Sciatic nerve (tissue), 2 donors: ENCODE data around the gene HOXB3. TPM values are rescaled to one million over a fixed set of nuclear protein-coding genes. Genes with fewer than 3 reads are reported as not detected.

Experiments used
- ATAC-seq: fragments of 200-7000 bp; cut with Tn5 transposase; one replicate; pipeline ENCODE4 v1.9.1; 2020; ENCODE audit warnings: mild to moderate bottlenecking, moderate library complexity
- DNase-seq: peaks from one replicate; pipeline ENCODE4 v3.0.0-alpha.2; 2020; ENCODE audit warnings: low spot score
- intact Hi-C: fragments of 100-400 bp; cut with DNase I; formaldehyde crosslinking; loops from one replicate; pipeline ENCODE4 v1.14.2; 2022
- total RNA-seq: library from RNA; stranded (reverse); fragmentation: NEBNext Ultra II Directional; extraction: Animal tissue kit (Norgen Biotek cat#: 25700); gene quantifications from one replicate; pipeline ENCODE4 v1.2.1, GENCODE V29; 2021
- donor health status: DM: no; HTN: no; CAD: no.
- donor health status: DM: no; HTN: no; CAD: no.

The HOXB3 gene
- total RNA-seq, 1 donor from 2014 or later, result 25.6 TPM

DNA sequence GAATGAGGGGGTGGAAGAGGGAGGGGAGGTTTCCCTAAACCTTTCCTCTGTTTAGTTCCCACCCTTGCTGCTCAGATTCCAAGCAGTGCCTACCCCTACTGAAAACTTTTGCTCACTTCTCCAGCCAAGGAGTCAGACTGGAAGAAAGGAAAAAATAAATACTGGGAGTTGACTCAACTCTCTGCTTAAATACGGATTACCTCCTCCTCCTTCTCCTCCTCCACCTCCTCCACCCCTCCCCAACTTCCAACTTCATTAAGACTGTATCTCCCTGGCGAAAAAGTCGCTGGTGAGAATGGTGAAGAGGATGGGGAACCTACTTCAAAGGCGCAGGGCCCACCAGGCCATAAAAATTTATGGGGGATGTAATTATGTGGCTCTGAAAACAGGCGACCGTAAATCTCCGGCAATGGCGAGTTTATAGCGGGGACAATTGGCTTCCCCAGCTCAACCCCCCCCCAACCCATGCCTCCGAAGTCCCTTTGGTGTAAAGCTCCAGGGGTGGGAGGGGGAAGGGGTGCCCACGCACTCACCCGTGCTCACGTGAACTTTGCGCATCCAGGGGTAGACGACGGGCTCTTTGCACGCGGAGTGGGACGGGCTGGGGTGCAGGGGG lies 12.6 kb downstream of the HOXB3 start:
- intact Hi-C loops, result loop anchor here (2.0 kb wide), 1 partner anchor 23 kb away; no protein-coding TSS in a partner anchor
- ATAC-seq (no peak), DNase-seq (no peak)

DNA sequence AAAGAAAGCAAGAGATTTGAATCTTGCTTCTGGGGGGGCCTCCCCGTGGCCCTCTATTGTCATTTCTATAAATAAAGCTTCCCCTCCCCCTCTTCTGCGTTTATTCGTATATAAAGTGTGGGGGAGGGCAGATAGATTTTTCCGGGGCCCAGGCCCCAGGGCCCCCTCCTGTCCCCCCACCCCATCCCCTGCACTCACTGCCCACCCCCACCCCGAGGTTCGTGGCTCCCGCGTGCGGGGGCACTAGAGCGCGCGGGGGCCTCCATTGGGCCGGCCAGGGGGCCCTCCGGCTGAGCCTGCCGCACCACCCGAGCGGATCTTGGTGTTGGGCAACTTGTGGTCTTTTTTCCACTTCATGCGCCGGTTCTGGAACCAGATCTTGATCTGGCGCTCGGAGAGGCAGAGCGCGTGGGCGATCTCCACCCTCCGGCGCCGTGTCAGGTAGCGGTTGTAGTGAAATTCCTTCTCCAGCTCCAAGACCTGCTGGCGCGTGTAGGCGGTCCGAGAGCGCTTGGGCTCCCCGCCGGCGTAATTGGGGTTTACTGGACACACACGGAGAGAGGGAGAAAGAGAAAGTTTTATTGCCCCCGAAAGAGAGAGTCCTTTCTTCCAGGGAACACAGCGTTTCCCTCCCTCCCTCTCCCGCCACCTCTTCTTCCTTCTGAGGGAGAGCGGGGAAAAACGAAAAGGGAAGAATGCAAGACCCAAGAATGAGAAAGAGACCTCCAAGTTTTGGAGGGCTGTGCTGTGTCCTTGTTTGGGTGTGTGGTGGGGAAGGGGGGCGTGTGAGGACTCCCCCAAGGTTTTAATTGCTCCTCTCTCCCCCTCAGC lies 13.3 kb downstream of the HOXB3 start:
- DNase-seq, result no peak
- intact Hi-C loops, result loop anchor here (2.0 kb wide), 1 partner anchor 22 kb away; no protein-coding TSS in a partner anchor
- ATAC-seq, result peak; percentile 18

DNA sequence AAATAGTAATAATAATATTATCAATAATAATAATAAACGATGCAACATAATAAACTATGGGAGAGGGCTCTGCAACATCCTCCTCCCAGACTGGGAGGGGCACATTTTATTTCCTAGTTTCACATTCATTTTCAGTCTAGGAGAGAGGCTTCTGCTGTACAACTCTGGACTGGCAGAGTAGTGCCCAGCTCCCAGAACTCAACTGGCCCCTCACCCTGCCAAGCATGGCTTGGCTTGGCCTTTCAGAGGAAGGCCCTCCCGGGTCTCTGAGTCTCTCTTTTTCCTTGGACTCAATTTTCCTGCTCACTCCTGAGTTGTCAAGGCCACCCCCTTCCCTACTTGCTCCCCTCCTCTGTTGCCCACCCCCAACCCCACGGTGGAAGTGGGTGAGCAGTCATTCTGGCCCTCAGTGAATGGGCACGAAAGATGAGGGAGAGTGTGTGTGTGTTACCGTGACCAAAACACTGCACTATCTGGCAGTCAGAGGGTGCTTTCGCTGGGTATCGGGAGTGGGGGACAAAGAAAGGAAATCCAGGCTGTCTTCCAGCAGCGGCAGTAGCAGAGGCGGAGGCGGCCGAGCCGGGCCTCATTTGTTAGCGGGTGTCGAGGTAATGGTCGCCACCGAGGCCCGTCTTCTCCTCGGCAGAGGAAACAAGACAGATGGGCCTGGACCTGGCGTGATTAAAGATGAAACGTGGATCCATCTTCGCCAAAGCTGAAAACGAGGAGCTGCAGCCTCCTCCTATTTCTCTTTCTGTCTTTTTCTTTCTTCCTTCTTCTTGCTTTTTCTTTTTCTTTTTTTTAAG lies 14.2 kb downstream of the HOXB3 start:
- no peak for ATAC-seq
- intact Hi-C loops, result loop anchor here (2.0 kb wide), 1 partner anchor 21 kb away; no protein-coding TSS in a partner anchor

DNA sequence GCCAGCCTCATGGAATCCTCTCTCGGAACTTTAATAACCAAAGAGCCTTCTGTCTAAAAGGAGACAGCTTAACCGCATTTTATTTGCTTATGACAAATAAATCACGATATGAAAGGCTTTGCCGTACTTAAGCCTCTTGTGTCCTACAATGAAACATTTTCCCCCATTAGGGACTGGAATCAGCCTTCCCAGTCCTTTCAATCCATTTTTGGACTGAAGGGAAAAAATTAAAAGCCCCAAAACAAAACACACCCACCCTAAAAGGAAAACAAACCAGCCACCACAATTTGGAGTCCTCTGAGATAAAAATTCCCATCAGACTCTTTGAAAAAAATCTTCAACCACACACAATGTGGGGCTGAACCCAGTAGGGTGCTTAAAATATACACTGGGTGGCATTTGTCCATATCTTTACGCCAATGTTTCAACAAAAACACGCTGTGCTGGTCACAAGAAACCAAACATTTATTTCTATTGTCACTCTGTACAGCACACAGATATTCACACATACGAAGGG lies 14.9 kb downstream of the HOXB3 start:
- no peak for DNase-seq
- ATAC-seq, result no peak
- intact Hi-C loops, result no loop called here

More for the DNA sequence above, 14.2 kb downstream of the HOXB3 start:
- DNase-seq, result no peak

DNA sequence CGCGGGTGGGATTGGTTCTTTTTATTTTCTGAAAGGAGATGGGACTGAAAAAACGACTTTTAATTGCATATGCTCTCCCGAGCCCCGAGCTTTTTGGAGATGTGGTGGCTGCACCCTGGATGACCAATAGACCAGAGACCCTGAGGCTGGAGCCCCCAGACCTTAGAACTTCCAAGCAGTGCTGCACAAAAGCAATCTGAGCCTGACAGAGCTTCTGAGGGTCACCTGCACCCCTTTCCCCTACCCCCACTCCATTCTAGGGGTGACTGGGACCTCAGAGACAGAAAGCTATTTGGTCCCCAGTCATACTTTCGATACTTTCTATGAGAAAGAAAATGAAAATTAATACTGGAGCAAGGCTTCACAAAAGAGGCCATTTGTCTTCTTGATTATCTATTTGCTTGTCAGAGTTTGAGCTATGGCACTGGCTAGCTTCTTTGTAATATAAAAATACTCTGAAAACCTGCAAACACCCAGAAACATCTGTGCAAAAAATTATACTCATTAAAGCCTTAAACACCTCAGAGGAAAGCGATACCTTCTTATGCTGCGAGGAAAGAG lies 15.5 kb downstream of the HOXB3 start:
- DNase-seq (no peak), ATAC-seq (no peak)
- intact Hi-C loops, result no loop called here

DNA sequence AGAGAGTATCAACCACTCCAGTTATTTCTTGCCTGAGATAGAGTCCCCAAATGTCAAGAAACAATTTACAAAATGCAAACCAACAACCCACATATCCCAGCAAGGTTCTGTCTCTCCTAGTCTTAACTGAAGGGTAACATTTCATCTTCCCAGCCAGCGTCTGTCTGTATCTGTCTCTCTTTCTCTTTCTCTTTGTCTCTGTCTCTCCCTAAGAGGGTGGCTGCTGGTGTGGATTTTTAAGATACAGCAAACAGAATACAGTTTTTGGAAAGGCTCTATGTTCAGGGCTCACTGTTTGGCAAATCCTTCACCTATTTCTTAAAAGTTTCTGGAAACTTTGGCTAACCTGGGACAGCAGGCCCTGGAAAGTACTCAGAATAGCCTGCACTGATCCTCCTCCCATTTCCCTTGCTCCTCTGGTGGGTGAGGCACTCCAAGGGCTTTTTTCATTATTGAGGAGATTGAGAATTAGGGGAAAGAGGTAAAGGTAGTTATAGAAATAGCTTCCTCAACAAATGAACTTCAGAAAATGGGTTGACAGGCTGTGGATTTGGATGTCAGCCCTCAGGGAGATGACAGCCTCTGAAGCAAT lies 18.1 kb downstream of the HOXB3 start:
- DNase-seq, result no peak
- intact Hi-C loops, result no loop called here
- no peak for ATAC-seq

DNA sequence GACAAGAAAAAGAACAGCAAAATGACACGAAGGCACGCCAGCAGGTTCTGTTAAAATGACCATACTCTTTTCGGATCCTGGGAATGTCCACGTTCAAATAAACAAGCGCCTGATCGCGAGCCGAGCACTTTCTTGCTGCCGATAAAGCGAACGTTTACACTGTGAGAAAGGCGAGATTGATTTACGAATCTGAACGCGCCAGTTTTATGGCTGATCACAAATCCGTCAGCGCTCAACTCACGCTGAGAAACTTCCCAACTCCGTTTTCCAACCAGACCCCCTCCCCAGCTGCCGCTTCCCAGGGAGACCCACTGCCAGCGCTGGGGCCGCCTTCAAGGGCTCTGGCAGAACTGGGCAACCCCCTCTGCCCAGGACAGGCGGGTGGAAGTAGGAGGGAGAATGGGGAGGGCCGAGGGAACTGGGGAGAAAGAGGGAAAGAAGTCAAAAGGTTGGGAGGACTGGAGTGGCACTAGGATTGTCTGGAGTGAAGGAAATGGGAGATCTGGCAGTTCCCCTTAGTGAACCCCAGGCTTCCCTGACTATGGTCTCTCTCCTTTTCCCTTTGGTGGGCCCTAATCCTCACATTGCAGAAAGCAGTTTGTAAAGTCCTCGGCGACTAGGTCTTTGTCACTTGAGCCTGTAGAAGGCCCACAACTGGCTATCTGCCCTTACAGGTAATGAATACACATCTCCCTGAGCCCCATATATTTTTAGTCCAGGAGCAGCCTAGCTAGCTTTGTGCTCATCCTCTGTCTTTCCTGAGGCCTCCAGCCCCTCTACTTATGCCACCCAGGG lies 18.8 kb downstream of the HOXB3 start:
- intact Hi-C loops, result no loop called here
- DNase-seq, result no peak
- ATAC-seq, result no peak

DNA sequence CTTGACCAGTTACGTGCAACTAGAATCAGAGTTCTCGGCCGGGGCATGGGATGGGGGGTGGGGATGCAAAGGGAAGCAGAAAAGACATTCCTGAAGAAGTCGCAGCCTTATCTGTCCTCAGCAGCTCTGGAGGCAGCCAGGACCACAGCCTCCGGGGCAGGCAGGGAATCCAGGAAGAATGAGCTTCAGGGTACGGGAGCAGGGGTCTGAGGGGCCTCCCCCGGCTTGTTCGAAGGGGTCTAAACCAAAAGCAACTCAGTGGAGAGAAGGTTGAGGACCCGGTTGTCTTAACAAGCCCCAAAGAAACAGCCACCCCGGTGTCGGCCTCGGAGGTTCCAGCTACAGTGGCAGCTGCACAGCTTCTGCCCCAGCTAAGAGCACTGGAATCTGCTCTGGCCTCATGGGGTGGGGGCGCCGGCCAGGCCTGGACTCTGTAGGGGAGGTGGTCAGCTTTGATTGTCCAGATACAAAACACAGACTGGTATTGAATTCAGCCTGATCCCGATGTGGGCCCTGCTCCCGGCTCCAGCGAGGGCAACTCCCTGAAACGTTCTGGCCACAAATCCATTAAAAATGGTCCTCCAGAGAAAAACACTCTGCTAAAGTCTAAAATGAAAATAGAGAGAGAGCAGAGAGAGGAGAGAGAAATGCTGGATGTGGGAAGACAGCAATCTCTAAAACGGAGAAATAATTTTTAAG lies 19.6 kb downstream of the HOXB3 start:
- intact Hi-C loops, result no loop called here
- DNase-seq (no peak), ATAC-seq (peak; percentile 34)

DNA sequence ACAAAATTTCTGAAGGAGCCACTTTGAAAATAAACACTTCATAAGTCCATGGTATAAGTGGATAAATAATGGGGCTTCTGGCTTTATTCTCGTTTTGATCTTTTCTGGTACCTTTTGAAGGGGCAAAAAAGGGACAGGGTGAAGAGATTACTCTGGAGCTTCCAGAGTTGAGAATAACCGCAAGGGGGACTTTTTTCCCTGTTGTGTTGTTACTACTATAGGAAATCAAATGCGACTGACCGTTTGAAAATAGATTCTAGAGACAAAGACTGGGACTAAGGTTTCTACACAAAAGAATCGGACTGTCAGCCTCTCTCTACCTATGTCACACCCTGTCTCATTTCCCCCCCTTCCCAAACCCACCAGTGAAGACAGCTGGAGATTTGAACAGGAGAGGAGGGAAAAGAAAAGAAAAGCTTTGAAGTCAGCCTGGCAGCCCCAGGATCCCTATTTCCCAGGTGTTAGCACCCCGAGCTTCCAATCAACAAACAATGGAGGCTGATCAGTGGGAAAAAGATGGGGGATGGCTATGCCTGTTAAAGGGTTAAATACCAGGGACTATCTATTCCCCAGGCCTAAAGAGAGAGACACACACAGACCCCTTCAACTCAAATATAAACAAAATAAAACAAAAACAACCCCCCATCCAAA lies 20.2 kb downstream of the HOXB3 start:
- no peak for DNase-seq
- intact Hi-C loops, result no loop called here
- ATAC-seq, result no peak

DNA sequence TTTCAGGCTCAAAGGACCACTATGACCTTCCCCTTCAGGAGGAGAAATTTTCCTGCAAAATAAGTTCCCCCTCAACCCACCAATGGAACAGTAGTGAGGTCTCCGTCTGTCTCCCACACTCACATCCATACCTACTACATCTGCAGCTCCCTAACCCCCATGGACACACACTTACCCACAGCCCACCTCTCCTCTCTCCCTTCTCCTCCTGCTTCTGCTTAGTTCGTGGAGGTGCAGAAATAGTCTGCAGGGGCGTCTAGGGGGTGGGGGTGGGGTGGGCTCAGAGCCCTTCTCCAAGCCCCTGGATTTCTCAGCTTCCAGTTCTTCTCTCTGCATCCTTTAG lies 20.8 kb downstream of the HOXB3 start:
- ATAC-seq, result no peak
- intact Hi-C loops, result no loop called here
- DNase-seq, result no peak

DNA sequence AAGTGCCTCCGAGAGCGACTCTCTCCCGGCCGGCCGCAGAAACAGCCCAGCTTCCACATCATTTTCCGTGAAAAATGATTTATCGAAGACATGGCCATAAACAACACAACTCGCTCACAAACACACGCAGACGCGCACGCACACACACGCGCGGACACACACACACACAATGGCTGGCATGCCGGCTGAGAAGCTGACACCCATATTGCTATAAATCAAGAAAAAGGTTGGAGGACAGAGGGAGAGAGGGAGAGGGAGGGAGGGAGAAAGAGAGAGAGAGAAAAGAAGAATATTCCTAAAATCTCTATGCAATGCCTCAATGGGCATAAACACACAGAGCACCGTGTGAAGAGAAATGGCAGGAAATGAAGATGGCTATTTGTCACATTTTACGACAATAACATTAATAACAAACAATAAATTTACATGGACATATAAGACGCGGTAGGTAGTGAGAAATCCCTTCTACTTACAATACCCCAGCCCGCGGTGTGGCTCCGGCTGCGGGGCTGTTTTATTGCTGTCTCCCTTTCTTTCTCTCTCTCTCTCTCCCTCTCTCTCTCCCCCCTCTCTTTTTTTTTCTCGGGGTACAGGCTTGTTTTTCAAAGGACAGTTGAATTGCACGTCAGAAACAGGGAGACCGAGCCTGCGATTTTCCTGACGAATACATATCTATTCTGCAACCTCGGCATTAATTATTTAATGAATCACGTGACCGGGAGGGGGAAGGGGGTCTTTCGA lies 21.4 kb downstream of the HOXB3 start:
- DNase-seq (no peak), ATAC-seq (no peak)
- intact Hi-C loops, result no loop called here

DNA sequence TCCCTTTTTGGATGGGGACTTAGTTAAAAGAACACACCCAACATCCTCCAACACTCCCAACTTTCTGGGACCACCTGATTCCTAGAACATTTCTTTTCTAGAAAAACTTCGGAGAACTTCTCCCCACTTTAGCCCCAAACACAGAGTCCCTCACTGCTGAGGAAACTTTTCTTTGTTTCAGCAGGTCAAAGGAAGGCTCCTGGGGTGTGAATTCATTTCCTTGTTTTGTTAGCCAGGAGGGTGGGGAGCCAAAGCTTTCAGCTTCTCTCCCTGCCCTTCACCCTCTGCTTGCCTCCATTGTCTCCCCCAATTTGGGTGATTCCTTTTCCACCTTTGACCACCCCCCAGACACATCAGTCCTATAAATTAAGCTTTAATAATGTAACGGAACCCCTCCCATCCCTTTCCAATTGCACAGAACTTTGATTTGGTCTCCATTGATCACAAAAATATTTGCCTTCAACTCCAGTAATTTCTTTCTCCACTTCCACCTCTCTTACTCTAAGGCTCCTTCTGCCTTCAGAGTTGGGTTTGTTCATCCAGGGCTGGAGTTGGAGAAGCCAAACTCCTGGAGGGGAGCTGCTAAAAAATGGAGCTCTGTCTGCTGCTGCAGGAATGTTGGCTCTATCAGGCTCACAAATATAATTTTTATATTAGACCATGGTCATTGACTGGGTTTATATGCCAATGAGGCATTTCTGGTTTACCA lies 22.2 kb downstream of the HOXB3 start:
- intact Hi-C loops, result no loop called here
- ATAC-seq, result no peak
- DNase-seq, result no peak

DNA sequence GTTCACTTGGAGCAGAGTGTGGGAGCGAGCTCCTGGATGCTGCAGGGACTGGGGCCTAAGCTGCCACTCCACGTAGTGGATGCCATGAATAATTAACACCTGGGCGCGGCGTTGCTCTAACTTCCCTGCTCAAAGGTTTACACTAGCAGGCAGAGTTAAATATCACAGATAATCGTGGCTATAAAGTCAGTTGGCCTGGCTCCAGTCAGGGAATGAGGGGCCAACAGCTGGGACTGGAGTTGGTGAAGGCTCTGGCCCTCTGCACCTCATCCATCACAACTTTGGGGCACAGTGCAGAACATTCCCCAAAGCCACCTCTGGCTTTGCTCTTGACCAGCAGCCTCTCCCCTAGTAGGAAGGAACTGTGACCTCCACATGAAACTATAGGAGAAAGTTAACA lies 22.8 kb downstream of the HOXB3 start:
- no peak for DNase-seq
- no peak for ATAC-seq
- intact Hi-C loops, result no loop called here

DNA sequence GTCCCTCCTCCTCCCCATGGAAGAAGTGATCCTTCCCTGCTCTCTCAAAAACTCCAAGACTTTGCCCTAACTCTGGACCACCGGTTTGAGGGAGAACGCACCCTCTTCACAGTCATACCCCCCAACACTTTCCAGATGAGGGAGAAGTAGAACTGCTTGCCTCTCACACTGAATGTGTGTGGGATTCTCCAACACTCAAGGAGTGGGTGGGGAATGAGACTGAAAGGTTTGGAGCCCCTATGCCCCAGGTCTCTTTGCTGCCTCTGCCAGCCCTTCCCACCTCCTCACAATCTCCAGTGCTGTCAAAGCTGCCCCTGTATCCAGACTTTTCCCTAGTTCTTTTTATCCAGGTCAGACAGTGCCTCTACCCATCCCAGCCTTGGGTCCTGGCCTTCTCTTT lies 23.3 kb downstream of the HOXB3 start:
- ATAC-seq, result no peak
- intact Hi-C loops, result no loop called here
- no peak for DNase-seq

DNA sequence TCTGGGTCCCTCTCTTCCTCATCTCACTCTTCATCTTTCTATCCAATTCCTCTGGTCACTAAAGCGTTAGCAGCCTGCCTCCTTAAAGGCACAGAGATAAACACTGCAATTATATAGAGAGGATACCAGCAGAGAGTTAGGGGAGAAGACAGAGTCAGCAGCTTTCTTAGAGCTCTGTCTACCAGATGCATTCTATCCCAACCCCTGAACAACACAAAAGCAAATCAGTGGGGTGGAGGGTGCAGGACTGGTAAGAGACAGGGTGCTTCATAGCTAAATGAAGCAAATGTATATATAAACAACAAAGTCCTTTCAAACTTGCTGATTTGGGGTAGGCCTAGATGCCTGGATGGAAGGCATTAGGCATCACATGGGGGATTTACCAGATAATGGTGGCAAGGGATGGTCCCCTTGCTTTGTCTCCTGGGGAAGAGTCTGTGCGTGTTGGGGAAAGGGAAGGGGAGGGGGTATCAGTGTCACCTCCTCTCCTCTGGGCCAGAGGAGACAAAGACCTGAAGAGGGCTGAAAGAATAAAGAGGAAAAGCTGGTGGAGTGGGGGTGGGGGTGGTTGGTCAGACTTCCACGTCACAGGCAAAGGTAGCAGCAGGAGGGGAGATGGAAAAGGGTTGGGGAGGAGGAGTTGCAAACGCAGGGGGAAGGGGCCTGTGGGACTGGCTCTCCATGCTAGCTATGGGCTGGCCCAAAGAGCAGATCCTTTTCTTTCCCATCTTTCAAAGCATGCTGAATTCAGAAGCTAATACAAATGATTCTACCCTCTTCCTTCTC lies 23.9 kb downstream of the HOXB3 start:
- DNase-seq (no peak), ATAC-seq (no peak)
- intact Hi-C loops, result no loop called here
